HepG2 (cell line): Measurements from ENCODE around the gene HSD3B7. TPM values are rescaled to one million over a fixed set of nuclear protein-coding genes. Genes with fewer than 3 reads are reported as not detected.

Experiments
- ATAC-seq: fragments of 200-7000 bp; cut with Tn5 transposase; 3 replicates; pipeline ENCODE4 v1.9.1; 2020; ENCODE audit warnings: mild to moderate bottlenecking, moderate library complexity
- BruUV-seq: library from RNA; stranded (reverse); fragments of 400-500 nt; replicated peaks from 2 replicates; lab custom pipeline; 2021; lab: Mats Ljungman, UMichigan
- CTCF ChIA-PET: fragments of 300-600 bp; formaldehyde crosslinking; extraction: SDS; loops from one replicate; lab custom pipeline; 2021; ENCODE audit warnings: low total read pairs, inconsistent platforms, low intra/inter-chr PET ratio; lab: Yijun Ruan, JAX
- POLR2A ChIA-PET: fragments of 350-600 bp; sonication (Branson Sonifier 250); formaldehyde crosslinking; loops from one replicate; lab custom pipeline; 2020; ENCODE audit warnings: antibody characterized with exemption, inconsistent platforms; lab: Yijun Ruan, JAX
- DNase-seq: peaks from one replicate; pipeline ENCODE4 v3.0.0-alpha.2; 2015; ENCODE audit warnings: low spot score
- FAIRE-seq: peaks from 3 replicates; lab custom pipeline; 2011; peaks lifted over from hg19 to GRCh38; lab: Jason Lieb, UNC
- H2AFZ ChIP-seq: one replicate; pipeline ENCODE4 v1.6.1; 2011; ENCODE audit warnings: low read length, inconsistent platforms
- H3K27ac ChIP-seq: fragments of 300-600 bp; 3 replicates; pipeline ENCODE4 v1.8.0; 2011; ENCODE audit warnings: mixed run types, mild to moderate bottlenecking, mixed read lengths, low read length, inconsistent platforms; ENCODE audit not compliant: insufficient read depth; ENCODE audit errors: extremely low read length
- H3K27me3 ChIP-seq, 2 experiments: fragments of 200-600 bp in 1 of 2; 2 replicates in 1 of 2; 3 replicates in 1 of 2; pipeline versions ENCODE4 v1.6.0 to v1.8.0; 2011; ENCODE audit warnings: low read length in 2 of 2, mild to moderate bottlenecking in 2 of 2, moderate library complexity in 2 of 2, inconsistent platforms in 1 of 2; ENCODE audit not compliant: insufficient read depth in 2 of 2, control insufficient read depth in 1 of 2
- H3K36me3 ChIP-seq, 2 experiments: fragments of 200-600 bp in 1 of 2; replicated peaks in 1 of 2; 2 replicates in 1 of 2; 3 replicates in 1 of 2; pipeline versions ENCODE4 v1.5.1 to v1.8.0; 2011; ENCODE audit warnings: low read length in 2 of 2, inconsistent platforms in 1 of 2; ENCODE audit not compliant: insufficient read depth in 2 of 2, control insufficient read depth in 1 of 2
- H3K4me1 ChIP-seq: 2 replicates; pipeline ENCODE4 v1.5.1; 2012; ENCODE audit warnings: low read length, inconsistent platforms; ENCODE audit not compliant: insufficient read depth
- H3K4me2 ChIP-seq: 2 replicates; pipeline ENCODE4 v1.6.0; 2011; ENCODE audit warnings: low read depth, low read length, inconsistent platforms
- H3K4me3 ChIP-seq, 3 experiments: fragments of 200-600 bp in 1 of 3; sonication (generic), shearing (Covaris generic) in 1 of 3; replicated peaks in 1 of 3; 2 replicates each; pipeline ENCODE4 v1.5.1; 2011 to 2016; ENCODE audit warnings: low read length in 3 of 3, inconsistent platforms in 2 of 3, low read depth in 2 of 3, mild to moderate bottlenecking in 2 of 3, control low read depth in 1 of 3, mixed read lengths in 1 of 3; ENCODE audit not compliant: insufficient read depth in 1 of 3
- H3K79me2 ChIP-seq: one replicate; pipeline ENCODE4 v1.6.1; 2011; ENCODE audit warnings: low read length, inconsistent platforms; ENCODE audit not compliant: insufficient read depth
- H3K9ac ChIP-seq: 2 replicates; pipeline ENCODE4 v1.6.0; 2011; ENCODE audit warnings: mild to moderate bottlenecking, low read depth, low read length, inconsistent platforms; ENCODE audit not compliant: insufficient read depth
- H3K9me3 ChIP-seq: 2 replicates; pipeline ENCODE4 v1.5.1; 2012; ENCODE audit warnings: mild to moderate bottlenecking, low read length
- H4K20me1 ChIP-seq: 2 replicates; pipeline ENCODE4 v1.6.0; 2011; ENCODE audit warnings: inconsistent platforms, mild to moderate bottlenecking, low read length, moderate library complexity; ENCODE audit not compliant: insufficient read depth
- GABPA ChIP-seq, 2 experiments: IDR thresholded peaks; 2 replicates each; pipeline ENCODE4 v1.6.1; 2011 to 2016; ENCODE audit warnings: low read depth in 2 of 2, low read length in 1 of 2, missing biosample characterization in 1 of 2, missing genetic modification characterization in 1 of 2
- IKZF1 ChIP-seq: fragments of 450-650 bp; IDR thresholded peaks from 2 replicates; pipeline ENCODE4 v1.7.1; 2016
- PHF8 ChIP-seq: sonication (generic); formaldehyde crosslinking; IDR thresholded peaks from 2 replicates; pipeline ENCODE4 v1.5.0; 2020; ENCODE audit warnings: missing genetic modification reagents
- POLR2A ChIP-seq, 2 experiments: IDR thresholded peaks; 2 replicates each; pipeline ENCODE4 v1.6.1; 2011; ENCODE audit warnings: low read depth in 2 of 2, low read length in 2 of 2, mild to moderate bottlenecking in 1 of 2, moderate library complexity in 1 of 2; ENCODE audit not compliant: insufficient read depth in 1 of 2
- ZBTB44 ChIP-seq: sonication (generic); formaldehyde crosslinking; IDR thresholded peaks from 2 replicates; pipeline ENCODE4 v1.4.0; 2020; ENCODE audit warnings: missing genetic modification reagents
- ZNF180 ChIP-seq: sonication (generic); formaldehyde crosslinking; IDR thresholded peaks from 2 replicates; pipeline ENCODE4 v1.4.0; 2020; ENCODE audit warnings: low read depth, missing genetic modification reagents, borderline replicate concordance
- ZNF205 ChIP-seq: IDR thresholded peaks from 2 replicates; pipeline ENCODE4 v1.6.1; 2018; ENCODE audit warnings: missing biosample characterization, missing genetic modification reagents
- ZNF281 ChIP-seq: sonication (generic); formaldehyde crosslinking; IDR thresholded peaks from 2 replicates; pipeline ENCODE4 v1.4.0; 2020; ENCODE audit warnings: missing genetic modification reagents, borderline replicate concordance
- ZNF672 ChIP-seq: sonication (generic); formaldehyde crosslinking; IDR thresholded peaks from 2 replicates; pipeline ENCODE4 v1.8.1; 2022; ENCODE audit warnings: missing genetic modification reagents
- ZNF710 ChIP-seq: sonication (generic); formaldehyde crosslinking; IDR thresholded peaks from 2 replicates; pipeline ENCODE4 v1.5.0; 2020; ENCODE audit warnings: mild to moderate bottlenecking, missing genetic modification reagents, borderline replicate concordance
- WGBS: methylation state at CpG from one replicate; pipeline ENCODE4 v1.1.6; 2017; ENCODE audit warnings: low lambda C conversion rate; 5-methylcytosine and 5-hydroxymethylcytosine counted together
- in situ Hi-C: cut with HindIII; loops from 2 replicates; pipeline ENCODE4 v1.10.0; 2017; ENCODE audit warnings: low pct_unique_long_range_greater_than_20kb; ENCODE audit not compliant: extremely low pct_ligation_motif_present
- intact Hi-C: fragments of 100-400 bp; cut with micrococcal nuclease; formaldehyde crosslinking; loops from one replicate; pipeline ENCODE4 v1.10.0; 2022; ENCODE audit not compliant: unreplicated experiment
- polyA plus RNA-seq, 8 experiments: library from polyadenylated mRNA; depleted of rRNA in 3 of 8; stranded (reverse) in 7 of 8; unstranded in 1 of 8; fragments of >200 nt; fragmentation: Illumina TruSeq in 4 of 8; extraction: Trizol in 4 of 8; gene quantifications; 2 replicates each; pipeline versions ENCODE4 v1.2.1 to v1.2.3, GENCODE V29; 2011 to 2016; ENCODE audit warnings: low read depth in 4 of 8, missing spikeins in 1 of 8, mixed read lengths in 1 of 8; ENCODE audit not compliant: insufficient read depth in 1 of 8
- total RNA-seq, 5 experiments: library from RNA; depleted of rRNA; stranded (reverse); fragments of >200 nt; fragmentation: Illumina TruSeq; extraction: Trizol; gene quantifications; 2 replicates each; pipeline ENCODE4 v1.2.3, GENCODE V29; 2016; ENCODE audit warnings: low read depth in 1 of 5

The HSD3B7 gene
- total and polyA plus RNA-seq, 2 of the 13 experiments (the other 11 are each of a cell fraction or from before 2014, with no cell fraction given), result 32.9 to 69.7 TPM

- TF ChIP-seq ZNF281 (CRISPR knock-in tag), result no peak
- TF ChIP-seq ZBTB44 (CRISPR knock-in tag), result no peak
- TF ChIP-seq POLR2A (IDR thresholded peaks at IDR 0.05; ENCODE audit: insufficient read depth in 1 of 2, low read depth in 2 of 2, low read length in 2 of 2), result 0 out of 4 replicates have a peak, but pooled peaks of 1 of the 2 experiments have one; percentile 22
- no peak for TF ChIP-seq PHF8 (CRISPR knock-in tag)
Observed at GRCh38 chr16:30966033-30966619, 18.9 kb upstream of the HSD3B7 start (continued).

- no peaks in the 10 kb centered on the region for H3K79me2 ChIP-seq
- in situ Hi-C loops (no loop called here), intact Hi-C loops (no loop called here)
- 94% methylated on average over 4 of the region's 4 CpGs for WGBS
- TF ChIP-seq ZNF672 (CRISPR knock-in tag) (no peak), ZNF205 (CRISPR knock-in tag) (no peak), ZNF180 (CRISPR knock-in tag) (no peak), GABPA (IDR thresholded peaks at IDR 0.05; ENCODE audit: low read depth, low read length) (no peak), GABPA (CRISPR knock-in tag; IDR thresholded peaks at IDR 0.05; ENCODE audit: low read depth) (no peak), IKZF1 (no peak), ZNF710 (CRISPR knock-in tag) (no peak)
- DNase-seq, result no peak
- H3K9me3 ChIP-seq, result no peaks in the 10 kb centered on the region
- H3K27ac ChIP-seq, result no peak overlapping the region
- no peak overlapping the region for H3K4me3 ChIP-seq
- ChIA-PET CTCF (no interaction called here), POLR2A (interaction anchor here (1.6 kb wide), 1 partner anchor 13 kb away, joined by 4 read pairs; no protein-coding TSS in a partner anchor)
- no peak overlapping the region for H2AFZ ChIP-seq
- H3K9ac ChIP-seq, result no peak overlapping the region
- no peak for FAIRE-seq
- no peaks in the 10 kb centered on the region for H3K4me1 ChIP-seq
- peaks cover 61 to 82% of the 10 kb centered on the region in 2 experiments for H3K36me3 ChIP-seq
- BruUV-seq, result no TSS peak
- no peak overlapping the region for H3K4me2 ChIP-seq
- no peak for ATAC-seq
- no peaks in the 10 kb centered on the region for H4K20me1 ChIP-seq
- H3K27me3 ChIP-seq, result no peaks in the 10 kb centered on the region
Observed at GRCh38 chr16:30967795-30968194, 17.2 kb upstream of the HSD3B7 start.
